WERI-Rb-1 (cell line): ENCODE data around the gene NUP205.

Experiments used
- DNase-seq: peaks from one replicate; pipeline ENCODE4 v3.0.0-alpha.2; 2020
- H3K27ac ChIP-seq: fragments of 250-450 bp; sonication (Bioruptor Pico); 2 replicates; pipeline ENCODE4 v1.5.1; 2020; ENCODE audit warnings: mild to moderate bottlenecking, moderate library complexity
- H3K27me3 ChIP-seq: fragments of 250-450 bp; sonication (Bioruptor Pico); 2 replicates; pipeline ENCODE4 v1.5.1; 2021; ENCODE audit warnings: mild to moderate bottlenecking, low read depth, moderate library complexity; ENCODE audit not compliant: insufficient read depth, severe bottlenecking
- H3K36me3 ChIP-seq: fragments of 250-450 bp; sonication (Bioruptor Pico); 2 replicates; pipeline ENCODE4 v1.5.1; 2020; ENCODE audit warnings: mild to moderate bottlenecking, moderate library complexity
- H3K4me3 ChIP-seq: 2 replicates; pipeline ENCODE4 v1.5.1; 2011; ENCODE audit warnings: low read depth, mild to moderate bottlenecking, control low read depth, low read length
- H3K9me3 ChIP-seq: fragments of 250-450 bp; sonication (Bioruptor Pico); 2 replicates; pipeline ENCODE4 v1.5.1; 2021; ENCODE audit warnings: mild to moderate bottlenecking, moderate library complexity; ENCODE audit not compliant: severe bottlenecking
- CTCF ChIP-seq: IDR thresholded peaks from 2 replicates; pipeline ENCODE4 v1.5.1; 2011; ENCODE audit warnings: low read depth, mild to moderate bottlenecking, control low read depth, inconsistent platforms, low read length

NUP205 gene

GRCh38 chr7:135510592-135511183, 47.0 kb upstream of the NUP205 start:
- no peak for DNase-seq
- H3K27ac ChIP-seq, result no peak overlapping the region
- TF ChIP-seq CTCF, result no peak
- peak overlapping the region; percentile 84 for H3K4me3 ChIP-seq
- H3K9me3 ChIP-seq, result no peaks in the 10 kb centered on the region
- H3K27me3 ChIP-seq, result no peaks in the 10 kb centered on the region
- peaks cover 5% of the 10 kb centered on the region for H3K36me3 ChIP-seq

DNA sequence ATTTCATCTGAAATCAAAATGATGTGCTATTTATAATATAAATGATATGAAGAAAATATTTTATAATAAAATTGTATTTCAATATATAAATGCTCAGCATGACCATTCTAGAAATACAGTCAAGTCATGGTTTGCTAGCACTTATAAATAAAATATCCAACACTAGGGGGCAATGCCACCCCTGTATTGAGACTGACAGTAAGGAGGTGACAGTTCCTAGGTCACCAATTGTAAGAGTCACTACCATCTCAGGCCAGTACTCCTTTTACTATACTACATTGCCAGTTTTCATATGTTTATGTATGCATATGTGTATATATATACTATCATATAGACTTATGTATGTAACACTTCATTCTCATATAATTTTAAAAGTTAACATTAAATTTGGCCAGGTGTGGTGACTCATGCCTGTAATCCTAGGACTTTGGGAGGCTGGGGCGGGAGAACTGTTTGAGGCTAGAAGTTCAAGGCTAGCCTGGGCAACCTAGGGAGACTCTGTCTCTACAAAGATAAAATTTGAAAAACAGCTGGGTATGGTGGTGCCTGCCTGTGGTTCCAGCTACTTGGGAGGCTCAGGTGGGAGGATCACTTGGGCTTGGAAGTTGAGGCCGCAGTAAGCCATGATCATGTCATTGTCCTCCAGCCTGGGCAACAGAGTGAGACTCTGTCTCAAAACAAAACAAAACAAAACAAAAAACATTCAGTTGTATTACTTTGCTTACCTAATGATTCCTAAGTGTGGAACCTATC, 45.4 kb upstream of the NUP205 start:
- no peak overlapping the region for H3K4me3 ChIP-seq
- H3K9me3 ChIP-seq, result no peaks in the 10 kb centered on the region
- no peaks in the 10 kb centered on the region for H3K27me3 ChIP-seq
- TF ChIP-seq CTCF, result peak; percentile 43
- peak; percentile 44 for DNase-seq
- H3K27ac ChIP-seq, result no peak overlapping the region
- peaks cover 5% of the 10 kb centered on the region for H3K36me3 ChIP-seq

DNA sequence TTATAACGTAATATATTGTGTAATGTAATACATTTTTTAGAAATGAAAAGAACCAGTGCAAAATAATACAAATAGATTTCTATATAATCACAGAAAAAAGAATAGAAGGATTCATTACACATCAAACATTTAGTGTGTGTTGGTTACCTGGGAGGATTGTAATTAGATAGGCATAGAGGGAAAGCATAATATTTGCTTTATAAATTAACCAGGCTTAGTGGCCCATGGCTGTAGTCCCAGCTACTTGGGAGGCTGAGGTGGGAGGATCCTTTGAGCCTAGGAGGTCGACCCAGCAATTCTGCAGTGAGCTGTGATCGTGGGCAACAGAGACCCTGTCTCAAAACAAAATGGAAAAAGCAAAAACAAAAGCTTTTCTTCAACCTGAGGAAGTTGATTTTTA, 42.9 kb upstream of the NUP205 start:
- Histone ChIP-seq H3K27ac (no peak overlapping the region), H3K27me3 (no peaks in the 10 kb centered on the region), H3K4me3 (no peak overlapping the region), H3K36me3 (peaks cover under 1% of the 10 kb centered on the region; the same call in 1 of the 2 replicates), H3K9me3 (no peaks in the 10 kb centered on the region)
- no peak for DNase-seq
- no peak for TF ChIP-seq CTCF

- Histone ChIP-seq H3K27me3 (no peaks in the 10 kb centered on the region), H3K36me3 (no peaks in the 10 kb centered on the region), H3K4me3 (no peak overlapping the region), H3K27ac (no peak overlapping the region), H3K9me3 (no peaks in the 10 kb centered on the region)
- peak; percentile 52 for DNase-seq
- no peak for TF ChIP-seq CTCF
Observed at GRCh38 chr7:135517060-135517459, 40.7 kb upstream of the NUP205 start.

GRCh38 chr7:135518748-135519147, 39.0 kb upstream of the NUP205 start:
- Histone ChIP-seq H3K4me3 (no peak overlapping the region), H3K27ac (no peak overlapping the region), H3K9me3 (no peaks in the 10 kb centered on the region), H3K27me3 (no peaks in the 10 kb centered on the region), H3K36me3 (no peaks in the 10 kb centered on the region)
- no peak for DNase-seq
- no peak for TF ChIP-seq CTCF
